ENCODE data around the gene CCDC158. TPM values are rescaled to one million over a fixed set of nuclear protein-coding genes. Genes with fewer than 3 reads are reported as not detected.

CCDC158 gene
- total and polyA plus RNA-seq, 2 of the 8 experiments (the other 6 are each of a cell fraction or from before 2014, with no cell fraction given) = not detected

DNA sequence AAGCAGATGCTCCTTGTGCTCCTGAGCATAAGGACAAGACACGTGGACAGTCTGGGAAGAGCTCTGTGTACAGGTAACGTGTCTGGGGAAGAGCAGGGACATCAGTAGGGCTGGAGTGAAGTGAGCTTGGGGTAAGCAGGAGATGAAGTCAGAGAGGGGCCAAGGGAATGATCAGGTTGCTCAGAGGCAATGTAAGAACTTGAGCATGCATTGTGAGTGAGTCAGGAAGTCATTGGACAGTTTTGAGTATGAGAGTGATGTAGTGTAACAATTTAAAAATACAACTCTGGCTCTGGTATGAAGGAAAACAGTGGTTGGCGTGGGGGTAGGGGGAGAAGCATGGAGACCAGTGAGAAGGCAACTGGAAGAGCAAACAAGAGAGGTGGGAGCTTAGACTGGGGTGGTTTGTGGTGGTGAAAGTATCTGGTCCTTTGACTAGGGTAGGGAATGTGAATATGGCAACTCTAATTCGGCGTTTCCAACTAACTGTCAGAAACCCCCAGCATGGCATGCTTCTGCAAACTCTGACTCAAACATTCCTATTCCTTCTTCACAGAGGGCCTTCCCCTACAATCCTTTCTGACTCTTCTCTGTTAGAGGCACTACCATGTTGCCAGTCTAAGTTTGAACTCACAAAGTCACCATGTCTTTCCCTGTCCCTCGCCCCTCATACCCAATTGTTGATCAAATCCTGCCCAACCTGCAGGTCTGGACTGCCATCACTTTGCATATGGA is 57.2 kb downstream of the CCDC158 start (continued):
- TF ChIP-seq, protein P1, sequence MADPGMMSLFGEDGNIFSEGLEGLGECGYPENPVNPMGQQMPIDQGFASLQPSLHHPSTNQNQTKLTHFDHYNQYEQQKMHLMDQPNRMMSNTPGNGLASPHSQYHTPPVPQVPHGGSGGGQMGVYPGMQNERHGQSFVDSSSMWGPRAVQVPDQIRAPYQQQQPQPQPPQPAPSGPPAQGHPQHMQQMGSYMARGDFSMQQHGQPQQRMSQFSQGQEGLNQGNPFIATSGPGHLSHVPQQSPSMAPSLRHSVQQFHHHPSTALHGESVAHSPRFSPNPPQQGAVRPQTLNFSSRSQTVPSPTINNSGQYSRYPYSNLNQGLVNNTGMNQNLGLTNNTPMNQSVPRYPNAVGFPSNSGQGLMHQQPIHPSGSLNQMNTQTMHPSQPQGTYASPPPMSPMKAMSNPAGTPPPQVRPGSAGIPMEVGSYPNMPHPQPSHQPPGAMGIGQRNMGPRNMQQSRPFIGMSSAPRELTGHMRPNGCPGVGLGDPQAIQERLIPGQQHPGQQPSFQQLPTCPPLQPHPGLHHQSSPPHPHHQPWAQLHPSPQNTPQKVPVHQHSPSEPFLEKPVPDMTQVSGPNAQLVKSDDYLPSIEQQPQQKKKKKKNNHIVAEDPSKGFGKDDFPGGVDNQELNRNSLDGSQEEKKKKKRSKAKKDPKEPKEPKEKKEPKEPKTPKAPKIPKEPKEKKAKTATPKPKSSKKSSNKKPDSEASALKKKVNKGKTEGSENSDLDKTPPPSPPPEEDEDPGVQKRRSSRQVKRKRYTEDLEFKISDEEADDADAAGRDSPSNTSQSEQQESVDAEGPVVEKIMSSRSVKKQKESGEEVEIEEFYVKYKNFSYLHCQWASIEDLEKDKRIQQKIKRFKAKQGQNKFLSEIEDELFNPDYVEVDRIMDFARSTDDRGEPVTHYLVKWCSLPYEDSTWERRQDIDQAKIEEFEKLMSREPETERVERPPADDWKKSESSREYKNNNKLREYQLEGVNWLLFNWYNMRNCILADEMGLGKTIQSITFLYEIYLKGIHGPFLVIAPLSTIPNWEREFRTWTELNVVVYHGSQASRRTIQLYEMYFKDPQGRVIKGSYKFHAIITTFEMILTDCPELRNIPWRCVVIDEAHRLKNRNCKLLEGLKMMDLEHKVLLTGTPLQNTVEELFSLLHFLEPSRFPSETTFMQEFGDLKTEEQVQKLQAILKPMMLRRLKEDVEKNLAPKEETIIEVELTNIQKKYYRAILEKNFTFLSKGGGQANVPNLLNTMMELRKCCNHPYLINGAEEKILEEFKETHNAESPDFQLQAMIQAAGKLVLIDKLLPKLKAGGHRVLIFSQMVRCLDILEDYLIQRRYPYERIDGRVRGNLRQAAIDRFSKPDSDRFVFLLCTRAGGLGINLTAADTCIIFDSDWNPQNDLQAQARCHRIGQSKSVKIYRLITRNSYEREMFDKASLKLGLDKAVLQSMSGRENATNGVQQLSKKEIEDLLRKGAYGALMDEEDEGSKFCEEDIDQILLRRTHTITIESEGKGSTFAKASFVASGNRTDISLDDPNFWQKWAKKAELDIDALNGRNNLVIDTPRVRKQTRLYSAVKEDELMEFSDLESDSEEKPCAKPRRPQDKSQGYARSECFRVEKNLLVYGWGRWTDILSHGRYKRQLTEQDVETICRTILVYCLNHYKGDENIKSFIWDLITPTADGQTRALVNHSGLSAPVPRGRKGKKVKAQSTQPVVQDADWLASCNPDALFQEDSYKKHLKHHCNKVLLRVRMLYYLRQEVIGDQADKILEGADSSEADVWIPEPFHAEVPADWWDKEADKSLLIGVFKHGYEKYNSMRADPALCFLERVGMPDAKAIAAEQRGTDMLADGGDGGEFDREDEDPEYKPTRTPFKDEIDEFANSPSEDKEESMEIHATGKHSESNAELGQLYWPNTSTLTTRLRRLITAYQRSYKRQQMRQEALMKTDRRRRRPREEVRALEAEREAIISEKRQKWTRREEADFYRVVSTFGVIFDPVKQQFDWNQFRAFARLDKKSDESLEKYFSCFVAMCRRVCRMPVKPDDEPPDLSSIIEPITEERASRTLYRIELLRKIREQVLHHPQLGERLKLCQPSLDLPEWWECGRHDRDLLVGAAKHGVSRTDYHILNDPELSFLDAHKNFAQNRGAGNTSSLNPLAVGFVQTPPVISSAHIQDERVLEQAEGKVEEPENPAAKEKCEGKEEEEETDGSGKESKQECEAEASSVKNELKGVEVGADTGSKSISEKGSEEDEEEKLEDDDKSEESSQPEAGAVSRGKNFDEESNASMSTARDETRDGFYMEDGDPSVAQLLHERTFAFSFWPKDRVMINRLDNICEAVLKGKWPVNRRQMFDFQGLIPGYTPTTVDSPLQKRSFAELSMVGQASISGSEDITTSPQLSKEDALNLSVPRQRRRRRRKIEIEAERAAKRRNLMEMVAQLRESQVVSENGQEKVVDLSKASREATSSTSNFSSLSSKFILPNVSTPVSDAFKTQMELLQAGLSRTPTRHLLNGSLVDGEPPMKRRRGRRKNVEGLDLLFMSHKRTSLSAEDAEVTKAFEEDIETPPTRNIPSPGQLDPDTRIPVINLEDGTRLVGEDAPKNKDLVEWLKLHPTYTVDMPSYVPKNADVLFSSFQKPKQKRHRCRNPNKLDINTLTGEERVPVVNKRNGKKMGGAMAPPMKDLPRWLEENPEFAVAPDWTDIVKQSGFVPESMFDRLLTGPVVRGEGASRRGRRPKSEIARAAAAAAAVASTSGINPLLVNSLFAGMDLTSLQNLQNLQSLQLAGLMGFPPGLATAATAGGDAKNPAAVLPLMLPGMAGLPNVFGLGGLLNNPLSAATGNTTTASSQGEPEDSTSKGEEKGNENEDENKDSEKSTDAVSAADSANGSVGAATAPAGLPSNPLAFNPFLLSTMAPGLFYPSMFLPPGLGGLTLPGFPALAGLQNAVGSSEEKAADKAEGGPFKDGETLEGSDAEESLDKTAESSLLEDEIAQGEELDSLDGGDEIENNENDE (IDR thresholded peaks at IDR 0.05; ENCODE audit: insufficient replicate concordance, low read length) = no peak
- TF ChIP-seq GTF2F1 (IDR thresholded peaks at IDR 0.05; ENCODE audit: borderline replicate concordance, low read depth, low read length) (no peak), BRCA1 (IDR thresholded peaks at IDR 0.05; ENCODE audit: low read depth, low read length) (no peak), JUN (IDR thresholded peaks at IDR 0.05; ENCODE audit: low read depth, low read length) (no peak), BCL11A (IDR thresholded peaks at IDR 0.05; ENCODE audit: low read depth in 2 of 2, low read length in 2 of 2) (no peak), RBBP5 (IDR thresholded peaks at IDR 0.05; ENCODE audit: borderline replicate concordance, low read depth, low read length) (no peak)
- TF ChIP-seq, protein P2, sequence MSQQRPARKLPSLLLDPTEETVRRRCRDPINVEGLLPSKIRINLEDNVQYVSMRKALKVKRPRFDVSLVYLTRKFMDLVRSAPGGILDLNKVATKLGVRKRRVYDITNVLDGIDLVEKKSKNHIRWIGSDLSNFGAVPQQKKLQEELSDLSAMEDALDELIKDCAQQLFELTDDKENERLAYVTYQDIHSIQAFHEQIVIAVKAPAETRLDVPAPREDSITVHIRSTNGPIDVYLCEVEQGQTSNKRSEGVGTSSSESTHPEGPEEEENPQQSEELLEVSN (IDR thresholded peaks at IDR 0.05) = no peak

Data from H1 (cell line).